ENCODE measurements around the gene ARPIN.
"Not testable (repeated sequence)": the region's sequence is repeated elsewhere in the genome, so short reads cannot be mapped to it uniquely, and the experiment has no call there.

Gene ARPIN

DNA sequence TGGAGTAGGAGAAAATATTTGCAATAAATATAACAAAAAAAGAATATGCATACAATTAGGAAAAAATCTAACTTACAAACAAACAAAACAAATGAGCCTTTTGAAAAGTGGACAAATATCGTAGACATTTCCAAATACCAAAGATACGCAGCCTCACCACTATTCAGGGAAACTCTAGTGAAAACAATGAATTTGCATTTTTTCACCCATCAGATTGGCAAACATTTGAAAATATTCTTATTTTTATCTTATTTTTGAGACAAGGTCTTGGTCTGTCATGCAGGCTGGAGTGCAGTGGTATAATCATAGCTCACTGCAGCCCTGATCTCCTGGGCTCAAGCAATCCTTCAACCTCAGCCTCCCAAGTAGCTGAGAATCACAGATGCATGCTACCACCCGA lies 34.4 kb downstream of the ARPIN start:
- no peak for DNase-seq (ENCODE audit: low read depth in 2 of 2)

GRCh38 chr15:89877083-89877425 lies 35.7 kb downstream of the ARPIN start:
- DNase-seq (ENCODE audit: low read depth in 2 of 2): no peak

DNA sequence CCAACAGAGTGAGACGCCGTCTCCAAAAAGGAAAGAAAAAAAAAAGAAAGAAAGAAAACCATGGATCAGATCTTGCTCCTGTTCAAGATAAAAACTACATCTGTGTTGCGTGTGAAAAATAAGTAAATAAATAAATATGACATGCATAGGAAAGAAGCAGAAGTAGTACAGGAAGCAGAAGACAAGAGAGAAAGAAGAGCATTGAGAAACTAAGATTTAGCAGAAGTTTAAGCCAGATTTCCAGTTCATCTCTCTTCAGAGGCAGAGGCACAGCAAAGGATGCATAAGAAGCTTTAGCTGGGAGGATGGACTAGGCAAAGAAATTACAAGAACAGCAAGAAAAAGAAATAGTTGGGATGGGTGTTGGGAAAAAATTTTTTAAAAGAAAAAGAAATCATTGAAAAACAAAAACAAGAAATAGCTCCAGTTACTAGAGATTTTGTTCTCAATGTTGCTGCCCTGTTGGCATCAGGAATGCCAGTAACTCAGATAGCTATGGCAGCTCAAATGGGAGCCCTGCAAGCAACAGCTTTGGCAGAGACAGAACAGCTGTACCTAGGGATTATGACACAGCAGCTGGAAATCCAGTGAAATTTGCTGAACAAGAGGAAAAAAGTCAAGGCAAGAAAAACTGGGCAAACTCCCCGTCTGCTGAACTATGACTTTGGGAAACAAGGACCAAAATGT lies 36.2 kb downstream of the ARPIN start:
- DNase-seq (ENCODE audit: low read depth in 2 of 2): no peak

GRCh38 chr15:89875741-89876140 lies 37.0 kb downstream of the ARPIN start:
- no peak for DNase-seq (ENCODE audit: low read depth in 2 of 2)

DNA sequence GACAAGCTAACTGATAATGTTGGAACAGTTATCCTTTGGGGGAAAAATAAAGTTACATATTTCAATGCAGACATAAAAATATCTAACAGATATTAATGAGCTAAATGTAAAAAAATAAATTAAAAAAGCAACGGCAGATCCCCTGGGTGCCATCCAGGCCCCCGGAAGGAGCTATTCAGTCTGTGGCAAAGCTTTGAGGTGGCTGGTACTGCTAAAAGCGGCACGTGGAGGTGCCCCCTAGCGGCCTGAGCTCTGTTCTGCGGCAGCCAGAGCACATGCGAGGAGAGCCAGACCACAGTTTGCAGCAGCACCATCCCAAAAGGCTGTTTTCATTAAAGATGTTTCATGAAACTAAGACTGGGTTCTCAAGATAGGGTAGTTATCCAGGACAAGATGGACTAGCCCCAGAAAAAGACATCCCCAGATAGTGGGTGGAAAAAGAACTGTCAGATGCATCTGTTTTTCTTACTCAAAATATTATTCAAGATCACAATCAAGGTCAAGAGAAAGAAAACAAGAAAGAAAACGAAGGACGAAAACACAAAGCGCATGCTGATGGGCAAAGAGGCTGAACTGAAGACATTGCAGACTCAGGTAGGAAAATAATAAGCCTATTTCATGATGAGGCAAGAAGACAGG lies 37.7 kb downstream of the ARPIN start:
- peak; percentile 68 to 75 for DNase-seq (ENCODE audit: low read depth in 2 of 2)

GRCh38 chr15:89870688-89871288 lies 42.0 kb downstream of the ARPIN start:
- no peak for DNase-seq (ENCODE audit: low read depth in 2 of 2)

GRCh38 chr15:89870006-89870405 lies 42.7 kb downstream of the ARPIN start:
- DNase-seq (ENCODE audit: low read depth in 2 of 2): no peak

DNA sequence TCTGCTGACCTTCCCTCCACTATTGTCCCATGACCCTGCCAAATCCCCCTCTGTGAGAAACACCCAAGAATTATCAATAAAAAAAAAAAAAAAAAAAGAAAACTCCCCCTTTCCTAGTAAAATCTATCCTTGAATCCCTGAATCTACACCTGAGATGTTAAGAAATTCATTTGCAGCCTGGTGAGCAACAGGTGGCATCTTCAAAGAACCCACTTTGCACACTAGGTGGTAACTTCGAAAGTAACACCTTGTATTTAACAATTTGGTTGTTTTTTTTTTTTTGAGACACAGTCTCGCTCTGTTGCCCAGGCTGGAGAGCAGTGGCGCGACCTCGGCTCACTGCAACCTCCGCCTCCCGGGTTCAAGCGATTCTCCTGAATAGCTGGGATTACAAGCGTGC lies 43.3 kb downstream of the ARPIN start:
- not testable (repeated sequence) for DNase-seq (ENCODE audit: low read depth in 2 of 2)

GRCh38 chr15:89864958-89865739 lies 47.6 kb downstream of the ARPIN start:
- no peak for DNase-seq (ENCODE audit: low read depth in 2 of 2)

- DNase-seq (ENCODE audit: low read depth in 2 of 2): no peak
These were observed 48.8 kb downstream of the ARPIN start for GRCh38 chr15:89863918-89864317.

- DNase-seq (ENCODE audit: low read depth in 2 of 2): no peak
These were observed 51.9 kb downstream of the ARPIN start for GRCh38 chr15:89860891-89861290.

- DNase-seq (ENCODE audit: low read depth in 2 of 2): no peak
These were observed 52.3 kb downstream of the ARPIN start for GRCh38 chr15:89860431-89860830.

GRCh38 chr15:89858661-89859458 lies 53.9 kb downstream of the ARPIN start:
- no peak for DNase-seq (ENCODE audit: low read depth in 2 of 2)

DNA sequence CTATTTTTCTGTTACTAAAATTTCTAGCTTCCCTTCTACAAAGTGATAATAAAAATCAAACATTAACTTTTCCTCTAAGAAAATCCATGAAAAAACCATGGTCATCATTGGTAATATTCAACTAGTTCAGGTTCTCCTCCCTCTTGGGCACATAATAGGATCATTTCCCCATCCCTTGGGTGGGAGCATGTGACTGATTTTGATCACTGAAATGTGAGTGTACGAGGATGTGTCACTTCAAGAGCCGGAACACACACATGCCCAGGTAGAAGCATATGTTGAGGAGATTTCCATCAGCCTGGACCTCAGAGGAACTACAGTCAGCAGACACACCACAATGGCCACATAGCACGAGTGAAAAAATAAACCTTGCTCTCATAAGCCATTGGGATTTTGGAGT lies 55.1 kb downstream of the ARPIN start:
- DNase-seq (ENCODE audit: low read depth in 2 of 2): no peak

- DNase-seq (ENCODE audit: low read depth in 2 of 2): no peak
These were observed 56.8 kb downstream of the ARPIN start for GRCh38 chr15:89855948-89856347.

DNA sequence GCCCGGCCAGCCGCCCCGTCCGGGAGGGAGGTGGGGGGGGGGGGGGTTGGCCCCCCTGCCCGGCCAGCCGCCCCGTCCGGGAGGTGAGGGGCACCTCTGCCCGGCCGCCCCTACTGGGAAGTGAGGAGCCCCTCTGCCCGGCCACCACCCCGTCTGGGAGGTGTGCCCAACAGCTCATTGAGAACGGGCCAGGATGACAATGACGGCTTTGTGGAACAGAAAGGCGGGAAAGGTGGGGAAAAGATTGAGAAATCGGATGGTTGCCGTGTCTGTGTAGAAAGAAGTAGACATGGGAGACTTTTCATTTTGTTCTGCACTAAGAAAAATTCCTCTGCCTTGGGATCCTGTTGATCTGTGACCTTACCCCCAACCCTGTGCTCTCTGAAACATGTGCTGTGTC lies 57.9 kb downstream of the ARPIN start:
- DNase-seq (ENCODE audit: low read depth in 2 of 2): not testable (repeated sequence)

DNA sequence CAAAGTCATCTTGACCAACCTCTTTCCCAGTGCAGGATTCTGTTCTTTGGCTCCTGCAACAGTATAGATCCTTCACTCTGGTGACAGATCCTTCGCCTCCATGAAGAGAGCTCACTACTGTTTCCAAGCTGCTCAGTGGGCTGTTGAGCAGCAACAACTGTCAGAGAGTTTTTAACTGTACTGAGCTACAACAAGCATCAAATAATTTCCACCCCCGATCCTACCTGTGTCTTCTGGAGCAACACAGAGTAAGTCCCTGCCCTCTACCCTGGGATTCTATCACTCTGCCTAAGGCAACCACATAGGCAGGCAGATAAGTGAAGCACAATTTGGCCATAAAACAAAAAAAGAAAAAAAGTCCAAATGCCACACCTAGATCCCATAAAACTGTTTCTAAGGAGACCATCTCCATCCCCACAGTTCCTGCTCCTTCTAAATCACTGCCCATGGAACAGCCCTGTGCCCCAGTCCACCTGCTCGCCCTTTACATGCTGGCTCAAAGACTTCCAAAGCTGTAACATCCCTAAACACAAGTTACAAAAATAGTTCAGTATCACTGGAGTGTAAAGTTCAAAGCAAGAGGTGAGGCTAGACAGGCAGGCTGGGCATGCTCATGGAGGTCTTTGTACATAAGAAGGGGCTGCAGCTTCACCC lies 60.3 kb downstream of the ARPIN start:
- no peak for DNase-seq (ENCODE audit: low read depth in 2 of 2)

DNA sequence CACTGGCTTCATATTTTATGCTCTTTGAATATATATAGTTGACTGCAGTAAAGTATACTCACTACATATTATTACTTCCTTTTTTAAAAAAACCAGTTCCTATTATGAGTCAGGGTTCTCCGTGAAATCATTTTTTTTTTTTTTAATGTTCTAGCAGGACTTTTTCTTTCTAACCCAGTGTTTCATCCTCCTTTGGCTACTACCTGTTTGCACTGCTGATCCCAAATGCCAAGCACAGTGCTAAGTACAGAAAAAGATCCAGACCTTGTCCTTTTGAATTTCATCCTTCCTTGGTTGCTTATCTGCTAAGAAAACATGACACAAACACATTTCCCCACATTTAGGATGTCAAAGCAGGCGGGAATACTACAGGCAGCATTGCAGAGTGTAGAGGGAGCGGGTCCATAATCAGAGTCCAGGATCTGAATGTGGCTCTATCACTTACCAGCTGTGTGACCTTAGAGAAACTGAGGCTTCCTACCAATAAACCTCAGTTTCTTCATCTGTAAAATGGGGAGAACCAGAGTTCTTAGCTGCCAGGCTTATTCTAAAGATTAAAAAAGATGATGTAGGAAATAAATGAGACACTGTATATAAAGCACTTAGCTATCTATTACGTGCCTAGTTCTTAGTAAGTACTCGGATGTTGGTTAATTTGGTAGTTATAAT lies 60.9 kb downstream of the ARPIN start:
- no peak for DNase-seq (ENCODE audit: low read depth in 2 of 2)

- no peak for DNase-seq (ENCODE audit: low read depth in 2 of 2)
These were observed 63.8 kb downstream of the ARPIN start for GRCh38 chr15:89848970-89849292.

DNA sequence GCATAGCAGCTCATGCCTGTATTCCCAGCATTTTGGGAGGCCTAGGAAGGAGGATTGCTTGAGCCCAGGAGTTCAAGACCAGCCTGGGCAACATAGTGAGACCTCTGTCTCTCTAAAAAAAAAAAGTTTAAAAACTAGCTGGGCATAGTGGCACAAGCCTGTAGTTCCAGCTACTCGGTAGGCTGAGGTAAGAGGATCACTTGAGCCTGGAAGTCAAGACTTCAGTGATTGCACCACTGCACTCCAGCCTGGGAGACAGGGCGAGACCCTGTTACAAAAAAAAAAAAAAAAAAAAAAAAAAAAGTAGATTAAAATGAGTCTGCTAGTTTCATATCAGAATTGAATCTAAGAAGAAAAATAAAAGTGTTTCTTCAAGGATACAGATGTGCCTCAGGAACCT lies 65.7 kb downstream of the ARPIN start:
- no peak for DNase-seq (ENCODE audit: low read depth in 2 of 2)
